ENCODE measurements around the gene GALNT2.

DNA sequence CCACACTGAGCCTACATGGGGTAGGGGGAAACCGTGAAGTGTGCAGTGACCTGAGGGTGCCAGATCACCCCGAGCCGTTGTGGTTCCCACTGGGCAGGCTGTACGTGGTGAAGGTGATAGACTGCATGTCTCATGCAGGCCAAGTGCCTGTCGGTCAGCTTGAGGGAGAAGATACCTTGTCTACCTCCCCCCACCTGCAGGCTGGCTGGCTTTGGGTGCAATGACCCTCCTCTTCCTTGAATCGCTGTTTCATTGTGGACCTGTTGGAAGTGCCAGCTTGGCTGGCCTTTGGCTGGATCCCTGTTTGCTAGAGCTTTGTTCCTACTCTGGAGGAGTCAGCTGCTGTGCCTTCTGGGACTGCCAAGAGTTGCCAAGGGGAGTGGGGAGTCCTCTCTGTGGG, 92.5 kb downstream of the GALNT2 start:
- no peak for TF ChIP-seq CTCF (conservative IDR thresholded peaks at IDR 0.05; ENCODE audit: low read depth, low read length)
- no peak for TF ChIP-seq MAFK (IDR thresholded peaks at IDR 0.05; ENCODE audit: low read depth, low read length)
- TF ChIP-seq CEBPB (IDR thresholded peaks at IDR 0.05; ENCODE audit: low read depth, low read length): no peak
- TF ChIP-seq POLR2A (IDR thresholded peaks at IDR 0.05; ENCODE audit: low read depth, low read length): no peak
- TF ChIP-seq CHD1 (IDR thresholded peaks at IDR 0.05; ENCODE audit: low read depth, low read length): no peak
- TF ChIP-seq FOS (IDR thresholded peaks at IDR 0.05; ENCODE audit: low read depth, low read length): no peak
- TF ChIP-seq RFX5 (IDR thresholded peaks at IDR 0.05; ENCODE audit: low read depth, low read length): no peak

Data from IMR-90 (cell line).